HG03103 (cell line): ENCODE measurements around the gene ERAL1.
"Not testable (repeated sequence)": the region's sequence is repeated elsewhere in the genome, so short reads cannot be mapped to it uniquely, and the experiment has no call there.

Experiments
- ATAC-seq: cut with Tn5 transposase; IDR thresholded peaks from one replicate; pipeline ENCODE4 v1.9.1; 2021; ENCODE audit warnings: low read depth; ENCODE audit not compliant: unreplicated experiment

Gene ERAL1

GRCh38 chr17:28854457-28855335 lies at the start of gene ERAL1:
ERAL1 (plus strand) TSS chr17:28855016; CDS start chr17:28855035, 19 bp downstream.
- peak; percentile 93 for ATAC-seq

- no peak for ATAC-seq
Observed at GRCh38 chr17:28807925-28808634, 46.7 kb upstream of the ERAL1 start.

DNA sequence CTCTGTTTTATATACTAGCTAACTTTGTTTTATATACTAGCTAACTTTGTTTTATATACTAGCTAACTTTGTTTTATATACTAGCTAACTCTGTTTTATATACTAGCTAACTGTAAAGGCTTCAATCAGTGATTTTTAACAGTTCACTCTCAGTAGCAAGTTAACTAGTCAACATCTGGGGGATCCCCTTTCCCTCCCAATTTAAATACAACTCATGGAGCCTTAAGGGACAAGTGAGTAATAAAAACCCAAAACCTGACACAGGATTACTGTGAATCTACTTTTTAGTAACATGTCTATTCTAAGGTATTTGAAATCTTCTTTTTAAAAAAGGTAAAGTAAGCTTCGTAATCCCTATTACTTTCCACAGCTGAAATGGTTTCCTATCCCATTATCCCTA lies 44.4 kb upstream of the ERAL1 start:
- ATAC-seq, result no peak

DNA sequence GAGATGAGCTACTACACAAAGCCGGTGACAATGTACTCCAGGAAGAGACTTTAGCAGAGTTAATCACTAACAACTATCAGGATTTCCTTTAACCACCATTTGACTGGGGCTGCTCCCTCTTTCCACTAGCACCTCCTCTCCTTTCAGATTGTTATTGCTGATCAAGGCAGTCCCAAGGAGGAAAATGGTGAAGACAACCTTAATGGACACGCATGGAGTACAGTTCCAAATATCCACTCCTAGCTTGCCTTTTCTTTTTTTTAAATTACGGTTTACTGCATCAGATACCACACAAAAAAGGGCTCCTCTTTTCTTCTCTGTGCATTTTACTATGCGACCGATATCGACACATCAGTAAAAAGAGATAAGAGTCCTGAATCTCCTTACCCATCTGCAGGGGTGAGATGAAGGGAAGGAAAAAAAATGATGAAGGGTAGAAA lies 43.1 kb upstream of the ERAL1 start:
- ATAC-seq, result no peak

- ATAC-seq, result peak; percentile 99
Observed at GRCh38 chr17:28812091-28812747, 42.6 kb upstream of the ERAL1 start.

DNA sequence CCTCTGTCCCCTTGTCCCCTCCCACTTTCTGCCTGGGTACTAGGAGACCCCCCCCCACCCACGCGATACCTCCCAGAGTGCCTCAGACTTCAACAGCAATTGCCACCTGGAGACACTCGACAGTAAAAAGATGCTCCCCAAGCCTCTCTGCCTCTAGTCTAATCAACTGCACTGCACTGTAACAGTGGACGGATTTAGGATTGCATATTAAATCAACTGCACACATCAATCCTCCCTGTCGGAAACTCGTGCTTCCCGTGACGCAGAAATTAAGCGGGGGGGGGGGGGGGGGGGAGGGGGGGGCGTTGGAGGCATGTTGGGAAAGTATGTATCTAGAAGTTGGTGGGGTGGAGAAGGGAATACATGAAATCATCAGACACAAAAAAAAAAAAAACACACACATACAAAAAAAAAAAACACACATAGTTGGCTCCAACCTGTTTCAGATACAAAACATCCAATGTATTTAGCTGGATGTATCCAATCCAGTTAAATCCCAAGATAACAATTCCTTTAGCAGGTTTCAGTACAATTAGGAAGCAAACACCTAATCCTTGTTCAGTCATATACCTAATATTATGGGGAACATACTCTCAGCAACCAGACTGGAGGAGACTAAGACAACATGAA lies 42.0 kb upstream of the ERAL1 start:
- no peak for ATAC-seq

DNA sequence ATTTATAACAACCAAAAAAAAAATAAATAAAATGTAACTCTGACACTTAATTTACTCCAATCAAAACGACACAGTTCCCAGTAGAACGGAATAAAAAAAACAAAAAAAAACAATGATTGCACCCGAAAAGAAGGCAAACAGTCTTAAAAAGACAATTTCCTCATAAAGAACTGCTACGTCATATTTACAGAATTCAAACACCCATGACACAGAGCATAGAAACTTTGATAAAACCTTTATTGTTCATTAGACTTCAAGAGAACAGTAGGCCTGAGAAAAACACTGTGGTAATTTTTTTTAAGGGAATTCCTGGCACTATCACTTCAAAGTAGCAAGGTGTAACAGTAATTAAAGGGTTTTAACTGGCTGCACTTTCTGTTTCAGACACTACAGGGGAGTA lies 38.3 kb upstream of the ERAL1 start:
- ATAC-seq, result no peak

- no peak for ATAC-seq
Observed at GRCh38 chr17:28818819-28819221, 36.0 kb upstream of the ERAL1 start.

DNA sequence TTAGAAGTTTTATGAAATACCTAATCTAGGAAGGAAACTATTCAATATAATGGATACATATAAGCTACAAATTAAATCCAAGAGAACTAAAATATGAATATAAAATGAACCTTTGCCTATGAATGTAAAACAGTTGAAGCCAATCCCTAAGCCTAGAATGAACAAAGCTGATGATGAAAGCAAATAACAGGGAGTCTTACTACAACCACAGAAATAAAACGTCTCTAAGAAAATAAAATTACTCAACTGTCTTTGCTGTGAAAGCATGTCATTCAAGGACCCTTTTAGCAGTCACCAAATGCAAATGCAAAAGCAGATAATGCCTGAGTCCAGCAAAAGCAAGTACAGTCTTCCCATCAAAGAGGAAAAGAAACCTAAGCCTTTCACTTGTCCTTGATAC lies 35.2 kb upstream of the ERAL1 start:
- ATAC-seq, result no peak

DNA sequence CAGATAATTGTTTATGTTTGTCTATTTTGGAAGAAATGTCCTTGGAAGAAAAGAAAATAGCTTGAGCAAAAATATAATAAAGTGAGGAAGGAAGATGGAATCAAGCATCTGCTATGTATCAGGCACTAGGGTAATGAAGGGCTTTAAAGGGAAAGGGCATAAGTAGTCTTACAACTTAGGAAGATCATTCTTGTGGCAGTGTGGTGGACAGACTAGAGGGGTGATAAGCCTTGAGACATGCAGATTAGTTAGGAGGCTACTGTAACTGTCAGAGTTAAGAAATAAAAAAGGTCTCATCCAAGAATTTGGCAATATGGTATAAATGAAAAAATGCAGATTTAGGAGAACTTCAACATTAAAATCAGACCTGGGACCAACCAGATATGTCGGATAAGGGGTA lies 27.1 kb upstream of the ERAL1 start:
- no peak for ATAC-seq

- ATAC-seq, result no peak
Observed at GRCh38 chr17:28828294-28829040, 26.3 kb upstream of the ERAL1 start.

DNA sequence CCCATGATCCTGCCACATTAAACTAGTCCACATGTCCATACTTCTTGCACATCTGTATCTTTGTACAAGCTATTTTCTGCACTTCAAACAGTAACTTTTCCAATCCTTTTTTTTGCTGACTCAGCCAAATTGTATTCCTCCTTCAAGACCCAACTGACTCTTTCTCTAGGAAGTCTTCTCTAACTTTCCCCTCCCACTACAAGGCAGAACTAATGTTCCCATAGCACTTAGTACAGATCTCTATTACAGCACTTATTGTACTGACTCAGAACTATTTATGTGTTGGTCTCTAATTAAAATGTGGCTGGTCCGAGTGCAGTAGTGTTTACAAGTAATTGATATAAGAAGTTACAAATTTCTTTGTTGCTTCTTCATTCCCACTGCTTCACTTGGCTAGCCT lies 20.4 kb upstream of the ERAL1 start:
- no peak for ATAC-seq

- ATAC-seq, result not testable (repeated sequence)
Observed at GRCh38 chr17:28836541-28836940, 18.3 kb upstream of the ERAL1 start.

GRCh38 chr17:28839221-28839620 lies 15.6 kb upstream of the ERAL1 start:
- no peak for ATAC-seq

GRCh38 chr17:28841901-28842281 lies 12.9 kb upstream of the ERAL1 start:
- no peak for ATAC-seq

- peak; percentile 78 for ATAC-seq
Observed at GRCh38 chr17:28842282-28843012, 12.4 kb upstream of the ERAL1 start, which contains the start of gene FAM222B. FAM222B (minus strand) TSS chr17:28842790; CDS start chr17:28766667, 76,123 bp downstream.

DNA sequence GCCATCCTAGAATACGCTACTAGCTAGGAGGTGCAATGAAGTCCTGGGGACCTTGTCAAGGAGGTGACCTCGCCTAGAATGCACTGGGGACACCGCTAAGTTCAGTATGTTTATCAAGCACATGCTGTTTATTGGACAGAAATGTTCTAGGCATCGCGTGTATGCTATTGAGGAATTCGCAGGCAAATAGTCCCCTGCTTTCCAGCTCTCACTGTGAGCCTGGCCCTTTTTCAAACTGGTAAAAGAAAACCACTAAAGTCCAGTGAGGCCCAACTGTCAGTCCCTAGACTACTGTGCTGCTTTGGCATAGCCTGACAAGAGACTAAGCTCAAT lies 11.0 kb upstream of the ERAL1 start:
- ATAC-seq, result no peak

GRCh38 chr17:28846231-28846630 lies 8.6 kb upstream of the ERAL1 start:
- no peak for ATAC-seq

DNA sequence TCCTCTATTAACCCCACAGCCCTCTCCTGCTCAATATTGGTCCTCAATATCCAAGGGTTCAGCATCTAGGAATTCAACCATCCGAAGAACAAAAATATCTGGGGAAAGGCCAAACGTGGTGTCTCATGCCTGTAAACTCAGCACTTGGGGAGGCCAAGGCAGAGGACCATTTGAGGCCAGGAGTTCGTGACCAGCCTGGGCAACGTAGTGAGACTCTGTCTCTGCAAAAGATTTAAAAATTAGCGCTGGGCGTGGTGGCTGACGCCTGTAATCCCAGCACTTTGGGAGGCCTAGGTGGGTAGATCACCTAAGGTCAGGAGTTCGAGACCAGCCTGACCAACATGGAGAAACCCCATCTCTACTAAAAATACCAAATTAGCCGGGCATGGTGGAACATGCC lies 8.1 kb upstream of the ERAL1 start:
- not testable (repeated sequence) for ATAC-seq
